Left lung (tissue), 10 donors: ENCODE measurements around the gene FMNL1. TPM values are rescaled to one million over a fixed set of nuclear protein-coding genes. Genes with fewer than 3 reads are reported as not detected.

Experiments
- ATAC-seq: fragments of 200-7000 bp; cut with Tn5 transposase; one replicate; pipeline ENCODE4 v1.9.1; 2020; ENCODE audit warnings: moderate library complexity
- DNase-seq, 4 donors: peaks; one replicate each; pipeline ENCODE4 v3.0.0-alpha.2; 2013 to 2020
- H3K27ac ChIP-seq, 2 donors: fragments of 200-600 bp; sonication (generic) in 1 of 2; one replicate each; pipeline versions ENCODE4 v1.5.0 to v1.8.0; 2020 to 2021
- H3K27me3 ChIP-seq, 2 donors: fragments of 200-600 bp; sonication (generic) in 1 of 2; one replicate each; pipeline versions ENCODE4 v1.5.0 to v1.8.0; 2020 to 2021
- H3K36me3 ChIP-seq, 2 donors: fragments of 200-600 bp; sonication (generic) in 1 of 2; one replicate each; pipeline versions ENCODE4 v1.5.0 to v1.8.0; 2020 to 2021
- H3K4me1 ChIP-seq, 2 donors: fragments of 200-600 bp; one replicate each; pipeline ENCODE4 v1.8.0; 2021
- H3K4me3 ChIP-seq, 2 donors: fragments of 200-600 bp; sonication (generic) in 1 of 2; one replicate each; pipeline versions ENCODE4 v1.5.0 to v1.8.0; 2020 to 2021; ENCODE audit warnings: mild to moderate bottlenecking in 1 of 2
- H3K9me3 ChIP-seq, 2 donors: fragments of 200-600 bp; sonication (generic) in 1 of 2; one replicate each; pipeline versions ENCODE4 v1.5.0 to v1.8.0; 2020 to 2021
- CTCF ChIP-seq, 2 donors: fragments of 200-600 bp; sonication (generic) in 1 of 2; IDR thresholded peaks; one replicate each; pipeline versions ENCODE4 v1.5.0 to v1.8.0; 2021; ENCODE audit warnings: antibody characterized with exemption in 2 of 2
- intact Hi-C, 2 donors: fragments of 100-400 bp; cut with DNase I; formaldehyde crosslinking; loops; one replicate each; pipeline versions ENCODE4 v1.11.2 to v1.14.2; 2022
- polyA plus RNA-seq, 6 donors: library from polyadenylated mRNA; unstranded; fragments of 120-200 nt; gene quantifications; one replicate each; pipeline ENCODE4 v1.2.1, GENCODE V29; 2013; ENCODE audit not compliant: insufficient read length in 6 of 6
- total RNA-seq, 2 donors: library from RNA; stranded (reverse); fragmentation: NEBNext Ultra II Directional; extraction: Animal tissue kit (Norgen Biotek cat#: 25700); gene quantifications; one replicate each; pipeline ENCODE4 v1.2.1, GENCODE V29; 2021
- donor health status: DM: no; HTN: yes; CAD: no.
- donor health status: DM: no; HTN: no; CAD: no.

The FMNL1 gene
- total and polyA plus RNA-seq, 8 donors: 6.9 to 118 (median 9.2) TPM

- Histone ChIP-seq H3K4me1 (peaks cover 6 to 27% of the 10 kb centered on the region in 2 donors), H3K36me3 (peaks cover 0 to 70% of the 10 kb centered on the region in 2 donors), H3K27ac (no peak overlapping the region), H3K4me3 (no peak overlapping the region), H3K9me3 (no peaks in the 10 kb centered on the region), H3K27me3 (no peaks in the 10 kb centered on the region)
- no peak for ATAC-seq
- intact Hi-C loops: no loop called here
- peak in 1 of 4 donors; percentile 32 for DNase-seq
- TF ChIP-seq CTCF (IDR thresholded peaks at IDR 0.05): no peak
Observed at GRCh38 chr17:45264988-45265387, 43.3 kb downstream of the FMNL1 start.

GRCh38 chr17:45265821-45266220 is 44.1 kb downstream of the FMNL1 start:
- no peaks in the 10 kb centered on the region for H3K9me3 ChIP-seq
- TF ChIP-seq CTCF (IDR thresholded peaks at IDR 0.05): no peak
- DNase-seq: peak in 1 of 4 donors; percentile 46
- intact Hi-C loops: no loop called here
- no peak overlapping the region for H3K27ac ChIP-seq
- H3K36me3 ChIP-seq: peaks cover 0 to 78% of the 10 kb centered on the region in 2 donors
- H3K4me1 ChIP-seq: peaks cover 6 to 27% of the 10 kb centered on the region in 2 donors
- no peaks in the 10 kb centered on the region for H3K27me3 ChIP-seq
- ATAC-seq: peak; percentile 51
- H3K4me3 ChIP-seq: no peak overlapping the region

- no peak for ATAC-seq
- no peaks in the 10 kb centered on the region for H3K27me3 ChIP-seq
- H3K36me3 ChIP-seq: peaks cover 0 to 83% of the 10 kb centered on the region in 2 donors
- no peak overlapping the region for H3K27ac ChIP-seq
- intact Hi-C loops: no loop called here
- TF ChIP-seq CTCF (IDR thresholded peaks at IDR 0.05): no peak
- no peak overlapping the region for H3K4me3 ChIP-seq
- DNase-seq: no peak
- H3K4me1 ChIP-seq: peaks cover 6 to 23% of the 10 kb centered on the region in 2 donors
- no peaks in the 10 kb centered on the region for H3K9me3 ChIP-seq
Observed at GRCh38 chr17:45266372-45266926, 44.8 kb downstream of the FMNL1 start.

GRCh38 chr17:45267436-45268055 is 45.9 kb downstream of the FMNL1 start:
- Histone ChIP-seq H3K36me3 (peaks cover 3 to 94% of the 10 kb centered on the region in 2 donors), H3K4me3 (no peak overlapping the region), H3K27me3 (no peaks in the 10 kb centered on the region), H3K4me1 (peaks cover 2 to 12% of the 10 kb centered on the region in 2 donors), H3K9me3 (no peaks in the 10 kb centered on the region), H3K27ac (no peak overlapping the region)
- intact Hi-C loops: no loop called here
- ATAC-seq: no peak
- no peak for DNase-seq
- TF ChIP-seq CTCF (IDR thresholded peaks at IDR 0.05): no peak

- intact Hi-C loops: loop anchor here in 1 of 2 donors (10.0 kb wide), 1 partner anchor 115 kb away; no protein-coding TSS in a partner anchor
- ATAC-seq (no peak), DNase-seq (no peak)
- Histone ChIP-seq H3K4me1 (peaks cover 0 to 5% of the 10 kb centered on the region in 2 donors), H3K9me3 (no peaks in the 10 kb centered on the region), H3K27ac (no peak overlapping the region), H3K36me3 (peaks cover 3 to 96% of the 10 kb centered on the region in 2 donors), H3K4me3 (no peak overlapping the region), H3K27me3 (no peaks in the 10 kb centered on the region)
- no peak for TF ChIP-seq CTCF (IDR thresholded peaks at IDR 0.05)
Observed at GRCh38 chr17:45269912-45270311, 48.2 kb downstream of the FMNL1 start.
